ENCODE data around the gene ATXN1.

Gene ATXN1

DNA sequence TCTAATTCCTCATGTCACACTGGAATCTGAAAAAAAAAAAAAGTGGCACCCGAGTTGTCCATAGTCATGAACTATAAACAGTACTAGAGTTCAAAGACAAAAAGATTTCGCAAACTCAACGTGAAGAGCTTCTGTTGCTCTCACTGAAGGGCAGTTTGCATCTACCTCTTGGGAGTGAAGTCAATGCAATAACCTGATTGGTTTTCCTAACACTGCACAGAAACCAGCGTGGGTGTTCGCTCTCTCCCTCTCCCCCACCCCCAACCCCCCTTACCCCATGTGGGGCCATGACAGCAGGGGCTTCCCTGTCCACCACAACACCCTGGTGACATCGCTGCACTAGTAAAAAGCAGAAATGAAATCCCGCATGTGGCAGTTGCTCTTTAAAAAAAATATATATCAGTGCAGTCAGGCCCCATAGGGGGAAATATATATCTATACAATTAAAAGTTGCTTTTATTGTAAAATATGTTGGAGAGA lies 456.0 kb downstream of the ATXN1 start:
- DNase-seq (ENCODE audit: low read depth): no peak

DNA sequence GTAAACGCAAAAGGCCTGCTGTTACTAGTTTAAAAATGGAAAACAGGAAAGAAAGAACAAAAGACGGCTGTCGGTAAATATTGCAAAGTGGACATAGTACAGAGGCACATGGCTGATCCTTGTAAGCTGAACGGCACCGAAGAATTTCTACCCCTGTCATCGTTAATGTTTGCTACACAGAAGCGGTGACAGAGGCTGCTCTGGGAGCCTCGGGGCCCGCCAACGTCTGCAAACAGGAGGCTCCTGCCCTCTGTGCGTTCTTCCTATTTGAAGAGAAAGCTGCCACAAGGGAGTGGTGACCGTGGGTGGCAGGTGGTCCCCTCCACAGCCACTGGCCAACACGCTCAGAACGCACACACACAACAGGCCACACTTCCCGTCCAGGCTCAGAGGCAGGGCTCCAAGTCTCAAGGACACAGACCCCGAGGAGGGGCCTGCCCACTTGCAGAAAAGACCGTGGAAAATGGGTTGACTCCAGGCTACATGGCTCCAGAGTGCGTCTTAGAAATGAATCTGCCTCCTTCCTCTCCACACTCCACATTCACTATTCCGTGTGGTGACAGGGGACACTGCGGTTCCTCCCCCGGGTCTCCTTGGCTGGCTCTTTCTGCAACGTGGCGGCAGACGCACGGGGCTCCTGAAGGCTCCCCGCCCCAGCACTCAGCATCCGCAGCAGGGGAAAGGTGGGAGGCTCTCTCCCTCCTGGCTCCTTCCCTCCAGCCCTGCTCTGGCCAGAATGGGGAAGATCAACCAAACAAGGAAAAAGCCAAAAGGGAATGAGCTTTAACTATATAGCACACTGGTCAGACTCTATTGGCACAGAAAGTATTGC lies 458.3 kb downstream of the ATXN1 start:
- no peak for DNase-seq (ENCODE audit: low read depth)

DNA sequence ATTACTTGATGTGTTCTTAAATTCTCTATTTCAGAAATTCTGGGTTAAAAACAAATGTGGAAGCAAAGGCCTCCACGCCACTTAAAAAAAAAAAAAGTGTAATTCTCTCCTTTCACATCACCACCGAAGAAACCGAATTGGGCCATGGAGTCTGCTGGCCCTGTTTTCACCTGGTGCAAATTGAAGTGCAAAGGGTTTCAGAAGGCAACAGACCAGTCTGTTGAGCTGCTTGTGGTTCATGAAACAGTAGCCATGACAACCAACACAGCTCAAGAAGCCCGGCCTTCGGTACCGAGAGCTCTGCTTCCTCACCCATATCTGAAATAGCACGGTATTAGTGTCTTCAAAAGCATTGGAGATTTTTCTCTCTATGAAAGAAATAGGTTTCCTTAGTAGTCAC lies 459.7 kb downstream of the ATXN1 start:
- no peak for DNase-seq (ENCODE audit: low read depth)

DNA sequence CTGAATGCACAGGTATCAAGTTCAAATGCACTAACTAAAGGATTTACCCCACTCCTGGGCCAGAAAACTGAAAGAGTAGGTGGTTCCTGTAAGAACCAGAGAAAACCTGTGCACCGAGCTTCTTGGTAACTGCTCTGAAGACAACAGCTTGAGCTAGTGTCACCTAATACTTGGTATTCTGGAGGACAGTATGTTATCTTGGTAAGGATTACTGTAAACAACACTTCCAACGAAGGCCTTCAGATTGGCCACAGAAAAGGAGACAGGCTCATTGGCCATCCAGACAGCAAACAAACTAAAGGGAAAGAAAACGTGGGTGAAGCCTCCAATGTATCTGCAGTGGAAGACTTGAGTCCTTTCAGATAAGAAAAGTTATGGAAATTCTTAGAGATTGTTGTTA lies 461.4 kb downstream of the ATXN1 start:
- no peak for DNase-seq (ENCODE audit: low read depth)

DNA sequence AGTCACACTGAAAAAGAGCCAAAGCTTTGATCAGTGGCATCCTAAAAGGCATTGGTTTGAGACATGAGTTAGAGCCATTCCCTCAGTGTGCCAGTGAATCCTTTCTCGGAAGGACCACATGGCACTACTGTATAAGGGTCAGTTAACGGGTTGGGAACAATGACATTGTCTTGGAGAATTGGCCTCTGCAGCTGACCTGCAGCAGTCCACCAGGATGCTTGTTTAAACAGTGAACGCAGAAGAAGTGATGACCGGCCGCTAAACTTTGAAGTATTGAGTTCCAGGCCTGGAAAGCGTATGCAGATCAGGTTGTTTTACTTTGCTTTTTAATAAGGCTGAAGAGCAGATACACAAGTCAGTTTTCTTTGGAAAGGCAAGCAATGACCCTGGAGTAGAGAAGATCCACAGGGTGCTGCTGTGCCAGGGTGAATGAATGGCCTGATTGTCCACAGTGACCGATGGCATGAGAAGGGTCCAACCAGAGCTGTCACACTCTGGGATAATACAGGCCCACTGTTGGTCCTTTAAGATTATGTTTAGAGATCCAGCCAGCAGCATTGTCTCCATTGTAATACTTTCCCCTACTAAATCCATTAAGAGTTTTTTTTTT lies 465.1 kb downstream of the ATXN1 start:
- no peak for DNase-seq (ENCODE audit: low read depth)

DNA sequence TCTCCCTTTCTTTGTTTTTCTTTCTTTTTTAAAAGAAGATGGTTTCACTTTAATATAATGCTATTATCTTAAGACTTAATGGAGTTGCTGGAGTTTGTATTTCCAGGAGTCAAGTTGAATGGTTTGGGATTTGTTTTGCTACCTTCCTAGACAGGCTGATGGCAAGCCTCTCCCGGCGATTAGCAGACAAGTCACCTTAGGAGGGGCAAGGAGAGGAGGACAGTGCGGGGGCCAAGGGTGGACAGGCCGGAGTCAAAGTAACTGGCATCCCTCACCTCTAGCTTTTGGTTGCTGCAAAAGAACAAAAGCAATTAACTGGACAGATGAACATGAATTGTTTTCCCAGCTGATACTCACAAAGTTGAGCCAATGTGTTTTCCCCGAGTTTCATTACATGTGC lies 465.8 kb downstream of the ATXN1 start:
- DNase-seq (ENCODE audit: low read depth): no peak

DNA sequence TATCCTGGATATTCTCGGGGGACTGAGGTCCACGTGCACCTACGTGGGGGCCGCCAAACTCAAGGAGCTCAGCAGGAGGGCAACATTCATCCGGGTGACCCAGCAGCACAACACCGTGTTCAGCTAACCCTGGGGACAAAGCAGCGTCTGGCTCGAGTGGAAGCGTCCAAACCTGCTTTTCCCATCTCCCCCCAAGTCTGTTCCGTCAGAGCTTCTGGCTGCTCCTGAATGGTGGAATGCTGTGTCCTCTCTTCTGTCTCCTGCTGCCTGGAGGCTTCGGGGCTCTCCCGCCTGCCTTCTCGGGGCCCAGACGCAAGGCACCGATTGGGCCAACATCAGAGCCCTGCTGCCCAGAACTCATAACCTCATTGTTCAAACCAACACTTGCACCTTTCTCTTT lies 466.2 kb downstream of the ATXN1 start:
- DNase-seq (ENCODE audit: low read depth): no peak

DNA sequence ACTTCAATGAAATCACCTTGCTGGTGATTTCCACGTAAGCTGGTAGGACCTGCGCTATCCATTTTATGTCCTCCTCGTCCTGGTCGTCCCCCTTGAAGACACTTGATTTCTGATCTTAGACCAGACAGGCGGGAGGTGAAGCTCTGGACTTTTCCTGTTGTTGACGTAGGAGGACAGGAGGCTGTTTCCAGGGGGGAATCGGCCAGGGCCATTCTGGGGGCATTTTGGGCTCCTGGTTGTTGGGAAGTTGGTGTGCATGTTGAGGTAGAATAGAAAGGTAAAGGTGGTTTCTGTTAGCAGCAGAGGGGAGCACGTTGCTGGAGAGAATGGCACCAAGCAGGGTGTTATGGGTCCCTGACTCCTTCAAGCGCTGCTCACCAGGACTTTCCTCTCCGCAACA lies 466.9 kb downstream of the ATXN1 start:
- no peak for DNase-seq (ENCODE audit: low read depth)

DNA sequence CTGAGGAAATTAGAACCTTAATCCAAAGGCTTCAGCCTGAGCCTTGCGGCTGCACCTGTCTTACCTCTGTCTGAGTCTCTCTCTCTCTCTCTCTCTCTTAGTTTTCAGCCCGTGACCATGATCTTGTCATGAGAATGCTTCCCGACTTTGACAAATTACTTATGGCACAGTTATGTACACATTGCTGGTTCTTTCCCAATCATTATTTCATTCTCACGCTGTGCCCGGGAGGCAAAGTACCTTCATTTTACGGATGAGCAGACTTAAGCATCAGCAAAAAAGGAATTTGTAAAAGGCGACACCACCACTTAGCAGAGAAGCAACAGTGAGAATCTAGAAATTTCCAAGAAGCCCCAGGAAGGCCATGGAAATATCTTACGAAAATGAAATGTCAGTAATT lies 468.3 kb downstream of the ATXN1 start:
- no peak for DNase-seq (ENCODE audit: low read depth)

DNA sequence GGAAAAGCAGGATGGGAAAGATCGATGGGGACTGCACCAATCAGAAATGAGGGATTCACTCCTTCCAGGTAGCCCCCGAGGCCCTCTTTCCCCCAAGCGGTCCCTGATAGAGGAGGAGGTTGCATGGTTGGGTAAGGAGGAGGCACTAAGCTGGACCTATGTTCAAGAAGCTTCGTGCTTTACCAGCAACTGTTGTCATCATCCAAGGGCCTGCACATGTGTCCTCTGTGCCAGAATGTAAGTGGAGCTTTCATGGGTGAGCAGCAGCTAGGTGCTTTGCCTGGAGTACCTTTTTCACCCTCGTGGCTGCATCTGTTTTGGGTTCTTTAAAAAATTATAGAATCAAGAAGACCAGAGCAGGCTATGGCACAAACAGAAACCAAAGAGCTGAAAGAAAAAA lies 468.8 kb downstream of the ATXN1 start:
- no peak for DNase-seq (ENCODE audit: low read depth)

DNA sequence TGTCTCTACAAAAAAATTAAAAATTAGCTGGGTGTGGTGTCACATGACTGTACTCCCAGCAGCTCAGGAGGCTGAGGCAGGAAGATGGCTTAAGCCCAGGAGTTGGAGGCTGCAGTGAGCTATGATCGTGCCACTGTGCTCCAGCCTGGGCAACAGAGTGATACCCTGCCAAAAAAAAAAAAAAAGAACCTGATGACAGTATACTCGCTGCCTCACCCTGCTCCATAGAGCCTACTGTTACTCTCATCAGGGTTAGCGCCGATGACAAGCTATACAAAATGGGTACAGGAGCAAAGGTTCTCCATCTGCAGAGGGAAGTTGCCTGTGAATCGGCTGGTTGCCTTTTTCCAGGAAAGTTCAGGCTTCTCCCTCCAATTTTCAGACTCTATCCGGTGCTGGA lies 469.5 kb downstream of the ATXN1 start:
- no peak for DNase-seq (ENCODE audit: low read depth)

DNA sequence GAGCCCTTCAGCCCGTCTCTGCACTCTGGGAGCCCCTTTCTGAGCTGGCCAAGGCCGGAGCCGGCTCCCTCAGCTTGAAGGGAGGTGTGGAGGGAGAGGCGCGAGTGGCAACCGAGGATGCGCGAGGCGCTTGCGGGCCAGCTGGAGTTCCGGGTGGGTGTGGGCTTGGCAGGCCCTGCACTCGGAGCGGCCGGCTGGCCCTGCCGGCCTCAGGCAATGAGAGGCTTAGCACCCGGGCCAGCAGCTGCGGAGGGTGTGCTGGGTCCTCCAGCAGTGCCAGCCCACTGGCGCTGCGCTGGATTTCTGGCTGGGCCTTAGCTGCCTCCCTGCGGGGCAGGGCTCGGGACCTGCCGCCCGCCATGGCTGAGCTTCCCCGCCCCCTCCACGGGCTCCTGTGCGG lies 473.1 kb downstream of the ATXN1 start:
- DNase-seq (ENCODE audit: low read depth): no peak

DNA sequence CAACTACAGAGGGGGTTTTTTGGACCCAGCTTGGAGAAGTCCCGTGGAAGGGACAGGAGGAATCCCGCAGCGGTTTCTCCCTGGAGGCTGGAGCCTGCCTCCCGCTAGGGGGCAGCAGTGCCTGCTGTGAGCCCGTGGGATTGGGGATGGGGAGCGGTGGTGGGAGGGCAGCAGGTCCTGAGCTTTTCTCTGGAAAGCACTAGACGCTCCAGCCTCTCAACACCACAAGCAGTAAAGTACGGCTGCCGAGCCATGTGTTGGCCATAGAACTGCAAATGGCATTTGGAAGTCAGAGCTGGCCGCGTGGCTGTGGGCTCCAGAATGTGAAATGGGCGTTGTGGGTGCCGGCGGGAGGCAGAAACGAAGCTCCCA lies 475.1 kb downstream of the ATXN1 start:
- DNase-seq (ENCODE audit: low read depth): no peak

DNA sequence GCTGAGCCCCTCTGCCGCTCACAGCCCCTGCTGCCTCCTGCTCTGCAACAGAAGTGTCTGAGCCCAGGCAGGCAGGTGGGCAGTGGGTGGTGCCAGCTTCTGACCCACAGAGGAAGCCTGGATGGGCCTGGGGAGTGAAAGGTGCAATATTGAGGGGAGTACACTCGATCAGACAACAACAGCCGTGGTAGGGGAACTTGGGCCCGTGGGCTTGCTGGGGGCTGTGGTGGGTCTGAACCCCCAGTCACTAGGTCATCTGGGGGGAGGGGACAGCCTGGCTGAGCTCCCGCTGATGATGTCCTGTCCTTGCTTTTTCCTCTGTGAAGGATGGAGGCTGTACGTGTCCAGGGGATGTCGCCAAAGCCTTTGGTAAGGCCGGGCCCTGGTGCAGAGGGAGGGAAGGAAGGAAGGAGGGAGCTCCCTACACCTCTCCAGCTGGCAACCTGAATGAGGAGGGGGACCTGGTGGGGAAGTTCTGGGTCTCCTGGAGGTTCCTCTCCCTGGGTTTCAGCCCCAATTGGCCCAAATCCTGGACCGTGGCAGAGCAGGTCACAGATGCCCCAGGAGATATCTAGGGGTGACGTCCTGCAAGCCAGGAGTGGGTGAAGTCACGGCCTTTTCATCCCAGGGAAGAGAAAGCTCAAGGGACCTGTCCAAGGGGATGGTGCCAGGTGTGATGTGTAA lies 475.7 kb downstream of the ATXN1 start:
- no peak for DNase-seq (ENCODE audit: low read depth)

DNA sequence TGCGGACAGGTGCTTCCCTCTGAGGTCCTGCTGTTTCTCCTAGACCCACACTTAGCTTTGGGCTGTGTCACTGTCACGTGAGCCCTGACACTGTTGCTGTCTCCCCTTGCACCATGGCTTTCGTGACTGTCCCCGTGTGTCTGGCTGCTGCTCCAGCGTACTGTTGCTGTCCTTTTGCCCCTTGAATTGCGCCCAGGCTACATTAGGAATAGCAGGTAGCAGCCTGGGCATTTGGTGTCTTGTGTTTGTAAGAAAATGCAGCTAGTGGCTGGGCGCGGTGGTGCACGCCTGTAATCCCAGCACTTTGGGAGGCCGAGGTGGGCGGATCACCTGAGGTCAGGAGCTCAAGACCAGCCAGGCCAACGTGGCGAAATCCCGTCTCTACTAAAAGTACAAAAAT lies 476.8 kb downstream of the ATXN1 start:
- no peak for DNase-seq (ENCODE audit: low read depth)

DNA sequence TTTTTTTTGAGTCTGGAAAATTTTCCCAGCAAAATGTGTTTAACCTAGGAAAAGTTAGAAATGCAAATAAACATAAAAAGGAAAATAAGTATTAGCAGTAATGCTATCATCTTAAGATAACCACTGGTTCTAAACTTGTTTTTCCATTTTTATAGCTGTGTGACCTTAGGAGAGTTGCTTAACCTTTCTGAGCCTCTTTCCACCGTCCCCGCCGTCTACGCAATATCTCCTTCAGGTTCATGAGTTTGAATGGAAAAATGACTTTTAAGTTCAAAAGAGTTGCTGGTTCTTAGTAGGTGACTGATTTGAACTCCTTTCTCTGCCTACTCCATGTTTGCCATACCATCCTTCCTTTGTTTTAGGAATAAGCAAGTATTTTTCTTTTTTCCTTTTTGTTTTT lies 478.9 kb downstream of the ATXN1 start:
- DNase-seq (ENCODE audit: low read depth): no peak

DNA sequence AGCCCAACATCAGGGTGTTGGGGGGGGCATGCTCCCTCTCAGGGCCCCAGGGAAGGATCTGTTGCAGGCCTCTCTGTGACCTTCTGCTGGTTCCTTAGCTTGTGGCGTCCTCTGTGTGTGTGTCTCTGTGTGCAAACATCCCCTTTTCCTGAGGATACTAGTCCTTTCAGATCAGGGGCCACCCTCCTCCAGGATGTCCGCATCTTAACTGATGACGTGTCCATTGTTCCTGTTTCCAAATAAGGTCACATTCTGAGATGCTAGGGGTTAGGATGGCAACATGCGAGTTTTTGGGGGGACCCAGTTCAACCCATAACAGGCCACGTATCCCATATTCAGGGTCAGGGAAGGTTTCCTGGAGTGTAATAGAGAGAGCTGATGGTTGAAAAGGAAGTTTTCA lies 482.0 kb downstream of the ATXN1 start:
- no peak for DNase-seq (ENCODE audit: low read depth)

DNA sequence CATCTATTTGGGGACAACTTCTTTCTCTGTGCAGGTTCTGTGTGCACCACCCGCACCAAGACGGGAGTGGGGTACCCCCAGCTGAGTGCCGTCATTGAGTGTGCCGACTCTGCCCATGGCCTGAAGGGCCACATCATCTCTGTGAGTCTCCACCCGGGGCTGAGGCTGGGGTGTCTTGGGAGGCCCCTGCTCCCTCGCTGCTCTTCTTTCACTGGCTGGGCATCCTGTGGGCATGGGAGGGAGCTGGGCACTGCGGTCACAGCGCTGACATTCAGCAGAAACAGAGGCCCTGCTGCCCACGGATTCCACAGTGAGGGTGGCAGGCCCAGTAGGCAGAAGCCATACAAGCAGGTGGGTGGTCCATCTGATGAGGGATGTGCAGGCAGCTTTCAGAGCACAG lies 482.5 kb downstream of the ATXN1 start:
- no peak for DNase-seq (ENCODE audit: low read depth)

DNA sequence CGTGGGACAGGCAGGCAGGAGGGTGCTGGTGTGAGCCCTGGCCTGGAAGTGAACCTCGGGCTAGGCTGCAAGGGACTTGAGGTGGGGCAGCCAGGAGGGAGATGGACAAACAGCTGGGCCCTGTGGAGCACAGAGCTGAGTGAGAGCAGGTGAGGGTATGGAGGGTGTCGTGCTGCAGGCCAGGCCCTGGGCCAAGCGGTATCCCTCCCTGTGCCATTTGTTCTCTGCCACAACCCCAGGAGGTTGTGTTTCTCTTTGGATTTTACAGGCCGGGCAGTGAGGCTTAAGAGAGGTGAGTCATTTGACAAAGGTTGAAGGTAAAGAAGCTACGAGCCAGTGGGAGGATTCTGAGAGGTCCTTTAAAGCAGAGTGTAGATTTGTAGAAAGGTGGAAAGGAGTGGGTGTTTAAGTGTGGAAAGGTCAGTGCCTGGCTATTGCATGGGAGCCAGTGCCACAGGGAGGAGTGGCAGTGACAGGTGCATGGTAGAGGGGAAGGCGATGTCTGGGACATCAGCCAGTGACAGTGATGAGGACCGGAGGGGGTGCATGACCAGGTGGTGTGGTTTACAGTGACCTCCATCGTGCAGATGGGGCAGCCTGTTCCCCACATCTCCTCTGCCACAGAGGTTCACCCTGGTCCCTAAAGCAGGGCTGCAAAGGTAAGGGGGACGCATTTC lies 483.1 kb downstream of the ATXN1 start:
- no peak for DNase-seq (ENCODE audit: low read depth)

DNA sequence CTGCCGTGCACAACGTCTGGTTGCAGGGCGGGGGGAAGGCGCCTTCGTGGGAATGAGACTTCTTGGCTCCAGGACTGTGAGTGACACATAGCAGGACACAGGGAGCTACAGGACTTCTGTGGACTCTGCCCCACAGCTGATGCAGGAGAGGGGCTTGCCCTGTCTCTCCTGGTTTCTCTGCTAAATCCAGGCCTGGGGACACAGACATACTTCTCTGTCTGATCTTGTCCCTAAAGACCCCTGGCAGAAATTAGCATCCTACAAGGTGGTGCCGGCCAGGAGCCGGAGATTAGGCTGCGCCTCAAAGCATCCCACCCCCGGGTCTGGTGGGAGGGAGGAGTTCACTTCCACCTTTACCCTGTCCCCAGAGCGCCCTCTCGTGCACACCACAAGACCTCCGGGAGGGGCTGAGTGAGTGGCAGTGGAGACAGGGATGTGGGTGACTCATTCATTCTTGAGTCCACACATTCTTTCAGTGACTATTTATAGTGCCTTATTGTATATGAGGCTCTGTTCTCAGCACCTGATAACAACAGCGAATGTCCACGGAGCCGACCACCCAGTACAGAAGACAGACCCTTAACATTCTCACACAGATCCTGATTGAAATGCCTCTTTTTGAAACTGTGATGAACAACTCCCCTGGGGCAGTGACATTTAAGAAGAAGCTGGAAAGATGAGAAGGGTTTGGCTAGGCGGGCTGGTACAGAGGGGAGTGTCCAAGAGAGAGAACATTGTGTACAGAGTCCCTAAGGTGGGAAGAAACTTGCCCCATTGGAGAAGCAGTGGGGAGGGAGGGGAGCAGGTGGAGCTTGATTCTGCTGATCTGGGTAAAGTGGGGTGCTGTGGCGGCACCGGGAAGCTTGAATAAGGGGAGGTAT lies 483.9 kb downstream of the ATXN1 start:
- no peak for DNase-seq (ENCODE audit: low read depth)

DNA sequence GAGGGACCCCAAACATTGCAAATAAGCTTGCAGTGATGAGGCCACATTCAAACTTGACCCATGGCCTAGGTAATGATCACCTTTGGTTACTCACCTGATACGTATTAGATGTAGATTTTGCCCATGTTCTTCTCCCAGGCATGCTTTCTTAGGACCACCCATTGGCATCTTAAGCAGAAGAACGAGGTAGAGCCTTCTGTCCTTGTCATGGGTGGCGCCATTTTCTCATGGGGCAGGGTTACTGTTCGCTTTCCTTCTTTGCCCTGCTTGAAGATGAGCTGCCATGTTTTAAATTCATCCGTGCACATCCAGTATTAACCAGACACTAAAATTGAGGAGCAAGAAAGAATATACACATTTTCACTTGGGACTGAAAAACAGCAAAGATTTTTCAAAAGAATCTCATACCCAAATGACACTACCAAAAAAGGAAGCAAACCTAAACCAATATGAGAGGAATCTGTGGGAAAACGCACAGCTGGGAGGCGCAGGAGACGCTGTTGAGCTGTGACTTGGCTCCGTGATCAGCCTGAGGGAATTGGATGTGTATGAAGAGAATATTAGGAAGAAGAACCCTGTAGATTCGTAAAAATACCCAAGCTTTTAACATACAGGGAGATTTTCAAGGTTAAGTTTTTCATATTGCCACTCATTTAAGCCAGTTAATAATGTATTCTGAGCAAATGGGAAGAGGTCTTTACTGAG lies 486.2 kb downstream of the ATXN1 start:
- no peak for DNase-seq (ENCODE audit: low read depth)
